Occipital lobe (tissue), 2 donors: Measurements from ENCODE around the gene GGTA1. TPM values are rescaled to one million over a fixed set of nuclear protein-coding genes. Genes with fewer than 3 reads are reported as not detected.

Experiments
- DNase-seq: peaks from one replicate; lab custom pipeline; 2025; lab: John Stamatoyannopoulos, UW
- total RNA-seq: library from RNA; depleted of rRNA; stranded (reverse); fragments of >200 nt; gene quantifications from one replicate; pipeline ENCODE4 v1.2.3, GENCODE V29; 2014

The GGTA1 gene
- total RNA-seq, 1 donor from 2014 or later, result 2.3 TPM

DNA sequence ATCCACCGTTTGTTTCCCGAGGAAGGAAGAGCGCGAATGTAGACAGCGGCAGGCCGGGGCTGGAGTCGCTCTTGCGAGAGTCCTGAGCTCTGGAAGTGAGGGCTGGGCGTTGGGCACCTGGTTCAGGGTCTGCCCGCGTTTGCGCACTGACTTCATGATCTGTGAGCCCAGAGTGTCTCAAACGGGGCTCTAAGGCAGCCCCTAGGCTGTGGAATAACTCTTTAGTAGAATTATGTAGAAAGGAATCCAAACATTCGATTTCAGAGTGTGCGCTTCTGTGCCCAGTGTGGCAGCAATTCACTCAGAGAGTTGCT is 478 bp upstream of the GGTA1 start:
- no peak for DNase-seq

DNA sequence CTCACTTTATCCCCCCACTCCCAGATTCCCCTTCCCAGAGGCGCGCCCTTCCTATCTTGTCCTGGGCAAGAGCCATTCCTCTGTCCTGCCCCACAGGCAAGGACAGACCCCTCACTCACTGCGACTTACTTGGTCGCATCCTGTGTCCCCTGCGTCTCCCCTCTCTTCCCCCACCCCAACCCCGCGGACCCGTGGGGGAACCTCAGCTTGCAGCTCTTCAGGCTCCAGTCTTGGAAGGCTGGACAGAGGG is 542 bp downstream of the GGTA1 start:
- DNase-seq, result no peak

DNA sequence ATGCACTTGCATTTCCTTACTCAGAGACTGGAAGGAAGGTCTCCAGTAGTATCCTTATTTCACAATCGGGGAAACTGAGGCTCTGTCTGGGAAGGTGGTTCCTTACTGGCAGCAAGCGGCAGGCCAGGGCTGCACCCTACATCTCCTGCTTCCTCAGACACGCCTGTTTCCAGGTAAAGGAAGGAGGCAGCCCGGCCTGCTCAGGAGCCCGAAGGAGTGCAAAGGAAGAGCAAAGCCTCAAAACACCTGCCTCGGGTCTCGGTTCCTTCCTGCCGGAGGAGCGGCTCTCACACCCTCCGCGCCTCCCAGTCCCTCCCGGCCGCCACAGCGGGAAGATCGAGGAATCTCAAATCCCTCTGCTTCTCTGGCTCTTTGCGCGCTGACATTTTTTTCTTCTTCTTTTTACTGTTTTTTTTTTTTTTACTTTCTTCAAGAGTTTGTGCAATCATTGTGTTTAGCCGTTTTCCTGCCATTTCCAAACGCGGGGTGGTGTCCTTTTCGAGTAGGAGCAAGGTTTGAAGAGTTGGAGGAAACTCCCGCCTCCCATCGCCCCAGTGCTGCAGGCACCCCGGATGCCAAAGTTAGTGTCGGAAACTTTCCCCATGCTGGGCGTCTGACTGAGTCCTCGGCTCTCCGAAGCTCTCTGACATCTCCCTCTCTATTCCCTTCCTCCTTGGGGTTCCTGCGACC is 1.0 kb downstream of the GGTA1 start:
- DNase-seq, result peak; percentile 19

DNA sequence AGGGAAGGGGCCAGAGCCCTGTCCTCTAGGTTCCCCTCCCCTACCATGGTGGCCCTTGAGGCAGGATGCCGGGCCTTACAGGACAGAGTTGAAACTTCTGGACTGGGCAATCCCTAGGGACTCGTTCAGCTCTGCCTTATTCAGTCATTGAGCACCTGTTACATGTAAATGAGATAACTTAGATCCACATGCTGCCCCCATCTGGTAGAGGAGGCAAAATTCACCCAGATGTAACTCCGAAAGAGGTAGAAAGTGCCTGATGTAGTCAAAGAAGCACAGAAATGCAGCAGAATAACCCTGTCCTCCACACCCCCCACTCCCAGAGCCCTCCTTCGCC is 1.5 kb downstream of the GGTA1 start:
- DNase-seq, result no peak

DNA sequence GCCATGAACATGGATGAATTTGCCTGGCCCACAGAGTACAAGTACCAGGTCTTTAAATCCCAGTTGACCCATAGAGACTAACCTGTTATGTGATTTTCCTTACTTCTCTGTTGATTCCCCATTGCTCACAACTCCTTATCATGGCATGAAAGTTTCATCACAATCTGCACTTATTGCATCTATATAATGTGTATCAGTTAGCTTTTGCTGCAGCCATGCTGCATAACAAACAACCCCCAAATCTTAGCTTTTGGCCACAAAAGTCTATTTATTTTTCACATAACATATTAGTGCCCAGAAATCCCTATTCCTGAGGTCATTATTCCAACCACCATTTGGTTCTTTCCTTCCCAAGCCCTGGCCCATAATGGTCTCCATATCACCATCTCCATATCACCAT is 3.7 kb downstream of the GGTA1 start:
- no peak for DNase-seq

DNA sequence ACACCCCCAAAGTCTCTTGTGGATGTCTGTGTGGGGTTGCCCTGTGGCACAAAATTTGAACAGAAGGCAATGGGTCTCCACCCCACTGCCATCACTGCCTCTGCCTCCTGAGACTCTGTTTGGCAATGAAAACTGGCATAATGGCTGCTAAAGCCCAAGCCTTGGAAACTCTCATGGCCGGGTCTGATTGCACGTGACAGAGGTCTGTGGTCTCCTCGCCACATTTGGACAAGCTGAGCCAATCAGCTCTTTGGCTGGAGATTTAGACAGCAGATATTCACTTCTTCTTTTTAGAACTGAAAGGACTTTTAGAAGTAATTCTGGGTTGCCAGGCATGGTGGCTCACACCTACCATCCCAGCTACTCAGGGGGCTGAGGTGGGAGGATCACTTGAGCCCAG is 5.5 kb downstream of the GGTA1 start:
- no peak for DNase-seq

DNA sequence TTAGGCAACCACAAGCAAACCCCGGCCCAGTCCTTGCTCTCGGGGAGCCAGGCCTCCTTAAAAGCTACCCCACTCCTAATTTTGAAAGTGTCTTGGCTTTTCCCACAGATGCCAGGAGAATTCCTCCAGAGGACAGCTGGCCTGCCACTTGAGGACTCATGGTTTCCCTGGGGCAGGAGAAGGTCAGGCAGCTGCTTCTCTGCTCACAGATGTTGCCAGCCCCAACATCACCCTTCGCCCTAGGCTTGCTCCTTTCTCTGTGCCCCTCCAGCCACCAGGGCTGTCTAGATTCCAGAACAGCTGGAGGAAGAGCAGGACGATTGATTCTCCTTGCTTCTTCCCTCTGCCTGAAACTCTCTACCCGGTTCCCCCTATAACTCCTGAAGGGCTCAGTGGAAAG is 8.5 kb downstream of the GGTA1 start:
- no peak for DNase-seq

DNA sequence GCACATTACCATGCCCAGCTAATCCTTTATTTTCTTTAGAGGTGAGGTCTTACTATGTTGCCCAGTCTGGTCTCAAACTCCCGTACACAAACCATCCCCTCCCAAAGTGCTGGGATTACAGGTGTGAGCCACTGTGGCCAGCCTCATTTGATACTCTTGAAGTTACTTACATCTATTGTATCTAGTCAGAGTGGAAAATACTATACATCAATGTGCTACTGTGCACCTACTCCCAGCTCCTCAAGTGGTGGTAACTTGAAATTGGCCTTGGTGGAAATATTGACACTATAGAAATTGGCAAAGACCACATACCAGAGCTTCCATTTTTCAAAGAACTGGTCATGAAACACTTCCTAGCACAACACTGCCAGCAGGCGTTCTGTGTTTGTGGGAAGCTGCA is 10.3 kb downstream of the GGTA1 start:
- no peak for DNase-seq

DNA sequence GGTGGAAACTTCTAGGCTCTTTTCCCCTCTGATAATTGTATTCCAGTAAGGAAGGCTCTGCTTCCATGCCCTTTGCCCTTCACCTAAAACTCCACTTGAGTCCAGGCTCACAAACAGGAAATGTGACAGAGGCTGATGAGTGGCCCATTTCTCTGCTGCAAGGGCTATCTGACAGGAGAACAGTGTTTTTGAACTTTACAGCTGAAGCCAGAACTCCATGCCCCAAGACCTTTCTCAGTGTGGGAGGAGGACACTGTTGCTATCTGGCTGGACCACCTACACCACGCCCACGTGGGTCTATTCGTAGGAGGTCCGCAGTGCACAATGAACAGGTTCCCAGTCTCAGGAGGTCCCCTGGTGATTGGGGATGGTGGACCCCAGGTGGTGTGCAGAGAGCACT is 13.6 kb downstream of the GGTA1 start:
- DNase-seq, result no peak

DNA sequence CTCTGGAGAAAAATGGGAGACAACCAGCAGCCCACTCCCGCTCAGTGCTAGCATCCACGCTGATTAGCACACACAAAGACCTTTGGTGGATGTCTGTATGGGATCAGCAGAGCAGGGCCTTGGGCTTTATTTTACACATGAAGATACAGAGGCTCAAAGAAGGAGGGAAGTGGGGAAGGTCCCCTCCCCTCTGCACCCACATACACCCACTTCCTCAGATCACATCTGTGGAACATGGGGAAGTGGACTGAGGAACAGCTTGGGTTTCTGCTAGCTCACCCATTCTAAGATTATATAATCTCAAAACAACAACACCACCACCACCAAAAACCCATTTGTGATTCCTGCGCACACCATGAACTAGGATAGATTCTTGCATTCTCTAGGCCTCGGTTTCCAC is 14.0 kb downstream of the GGTA1 start:
- DNase-seq, result no peak

DNA sequence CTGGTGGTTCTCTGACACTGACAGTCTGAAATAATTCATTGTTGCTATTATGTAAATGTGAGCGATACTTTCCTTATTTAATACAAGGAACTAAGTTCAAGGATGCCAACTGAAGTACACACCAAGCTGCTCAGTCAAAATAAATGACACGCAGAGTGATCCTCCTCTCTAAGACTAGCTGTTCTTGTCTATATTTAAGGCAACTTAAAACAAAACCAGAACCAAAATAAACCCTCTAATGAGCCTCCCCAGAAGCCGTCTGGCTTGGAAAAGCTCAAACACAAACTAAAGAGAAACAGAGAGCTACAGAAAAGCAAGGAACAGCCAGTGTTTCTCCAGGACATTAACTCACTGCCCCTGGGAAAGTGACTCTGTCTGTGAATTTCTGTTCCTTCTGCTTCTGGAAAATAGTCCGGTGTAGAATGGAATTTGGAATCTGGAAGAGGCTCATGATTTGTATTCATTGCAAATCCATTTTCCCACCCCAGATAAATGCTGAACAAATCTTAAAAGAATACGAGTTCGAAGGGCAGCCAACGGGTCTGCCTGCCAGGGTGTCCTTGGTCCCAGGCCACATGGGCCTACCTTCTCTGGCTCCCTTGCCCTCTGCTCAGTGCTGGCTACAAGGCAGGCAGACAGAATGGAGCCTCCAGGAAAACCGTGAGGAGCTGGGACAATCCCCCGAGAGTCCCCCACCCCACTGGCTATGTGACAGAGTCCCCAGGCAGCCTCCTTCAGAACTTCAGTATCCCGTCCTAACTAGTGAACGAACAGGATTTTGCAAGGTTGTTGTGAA is 14.8 kb downstream of the GGTA1 start:
- DNase-seq, result no peak

DNA sequence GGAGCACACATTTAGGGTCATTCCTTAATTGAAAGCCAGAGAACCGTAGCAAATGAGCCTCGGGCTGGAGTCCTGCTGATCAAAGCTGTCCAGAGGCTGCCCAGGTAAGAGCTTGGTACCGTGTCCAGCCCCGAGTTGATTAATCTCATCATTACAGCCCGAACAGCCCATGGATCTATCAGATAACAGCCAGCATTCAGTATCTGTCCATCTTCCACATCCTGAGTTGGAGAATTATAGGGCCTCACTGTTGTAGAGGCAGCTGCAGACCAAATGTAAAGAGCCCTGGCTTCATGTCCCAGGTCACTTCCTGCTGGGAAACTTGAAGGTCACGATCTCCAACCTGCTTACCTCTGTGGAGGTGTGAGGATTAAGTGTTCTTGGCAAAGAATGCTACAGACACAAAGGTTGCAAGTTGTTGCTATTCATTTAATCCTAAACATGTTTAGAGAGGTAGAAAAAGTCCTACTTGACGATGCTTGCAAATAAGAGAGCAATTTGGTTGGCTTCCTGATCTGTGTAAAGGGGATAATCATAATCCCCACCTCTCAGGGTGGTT is 16.1 kb downstream of the GGTA1 start:
- DNase-seq, result no peak

DNA sequence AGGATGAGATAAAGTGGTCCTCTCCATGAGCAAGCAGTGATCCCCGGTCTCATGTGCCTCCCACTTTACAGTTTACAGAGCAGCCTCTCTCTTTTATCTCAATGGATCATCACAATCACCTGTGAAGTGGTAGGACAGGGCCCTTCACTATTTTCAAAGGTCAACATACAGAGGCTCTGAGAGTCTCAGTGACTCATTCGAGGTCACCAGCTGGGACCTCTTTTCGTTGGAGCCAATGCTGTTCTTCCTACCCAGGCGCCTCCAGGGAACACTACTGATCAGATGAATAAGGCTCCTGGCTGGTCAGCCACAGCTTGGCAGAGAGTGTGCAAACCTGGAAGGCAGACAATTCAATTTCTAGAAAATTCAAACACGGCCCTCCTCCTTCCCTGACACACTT is 16.6 kb downstream of the GGTA1 start:
- no peak for DNase-seq

DNA sequence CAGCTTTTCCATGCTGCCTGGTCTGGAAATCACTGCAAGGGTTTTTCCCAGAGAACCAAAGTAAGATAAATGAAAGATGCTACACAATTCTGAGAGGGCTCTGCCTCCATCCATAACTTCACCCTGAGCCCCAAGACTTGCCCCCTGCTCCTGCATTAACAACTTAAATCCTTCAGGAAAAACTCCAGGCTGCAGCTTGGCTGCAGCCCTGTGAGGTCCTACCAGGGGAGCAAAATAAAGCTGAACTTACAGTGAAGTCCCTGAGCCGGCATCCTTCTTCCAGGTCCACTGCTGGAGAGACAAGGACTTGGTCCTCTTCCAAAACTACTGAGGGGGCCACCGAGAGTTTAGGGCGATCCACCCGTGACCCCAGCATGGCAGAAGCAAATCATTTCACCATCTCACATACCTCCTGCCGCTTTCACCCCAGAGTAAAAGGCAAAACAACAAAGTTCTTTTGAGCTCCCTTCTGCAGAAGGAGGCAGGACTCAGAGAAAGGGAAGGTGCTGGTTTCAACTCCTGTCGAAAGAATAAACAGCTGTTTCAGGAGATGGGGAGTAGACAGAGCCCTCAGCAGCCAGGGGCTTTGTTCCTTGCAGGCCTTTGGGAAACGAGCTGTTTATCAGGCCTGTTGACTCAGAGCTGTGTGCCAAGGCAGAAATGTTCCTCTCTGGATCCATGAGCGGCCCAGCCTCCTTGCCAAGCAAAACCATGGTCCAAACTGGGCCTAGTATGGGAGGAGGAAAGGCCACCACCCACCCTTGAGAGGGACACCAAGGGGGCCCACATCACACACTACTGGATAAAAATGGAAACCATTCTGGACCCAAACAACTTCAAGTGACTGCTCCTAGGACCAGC is 20.6 kb downstream of the GGTA1 start:
- DNase-seq, result no peak

DNA sequence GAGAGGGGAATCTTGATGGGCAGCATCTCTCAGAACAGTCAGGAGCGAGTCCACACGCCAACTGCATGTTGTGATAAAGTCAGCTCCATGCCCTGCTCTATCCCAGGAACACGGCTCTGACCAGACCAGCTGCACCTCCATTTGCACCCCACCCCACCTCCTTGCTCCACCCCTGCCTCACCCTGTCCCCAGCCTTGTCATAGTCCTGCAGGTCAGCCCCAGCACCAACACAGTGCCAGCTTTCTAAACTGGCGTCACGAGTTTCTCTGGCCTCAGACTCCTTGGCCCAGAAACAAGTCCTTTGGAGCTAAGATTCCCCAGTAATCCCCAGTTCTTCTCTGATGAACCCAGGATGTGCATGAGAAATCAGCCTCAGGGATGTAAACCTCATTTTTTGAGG is 23.5 kb downstream of the GGTA1 start:
- DNase-seq, result no peak

DNA sequence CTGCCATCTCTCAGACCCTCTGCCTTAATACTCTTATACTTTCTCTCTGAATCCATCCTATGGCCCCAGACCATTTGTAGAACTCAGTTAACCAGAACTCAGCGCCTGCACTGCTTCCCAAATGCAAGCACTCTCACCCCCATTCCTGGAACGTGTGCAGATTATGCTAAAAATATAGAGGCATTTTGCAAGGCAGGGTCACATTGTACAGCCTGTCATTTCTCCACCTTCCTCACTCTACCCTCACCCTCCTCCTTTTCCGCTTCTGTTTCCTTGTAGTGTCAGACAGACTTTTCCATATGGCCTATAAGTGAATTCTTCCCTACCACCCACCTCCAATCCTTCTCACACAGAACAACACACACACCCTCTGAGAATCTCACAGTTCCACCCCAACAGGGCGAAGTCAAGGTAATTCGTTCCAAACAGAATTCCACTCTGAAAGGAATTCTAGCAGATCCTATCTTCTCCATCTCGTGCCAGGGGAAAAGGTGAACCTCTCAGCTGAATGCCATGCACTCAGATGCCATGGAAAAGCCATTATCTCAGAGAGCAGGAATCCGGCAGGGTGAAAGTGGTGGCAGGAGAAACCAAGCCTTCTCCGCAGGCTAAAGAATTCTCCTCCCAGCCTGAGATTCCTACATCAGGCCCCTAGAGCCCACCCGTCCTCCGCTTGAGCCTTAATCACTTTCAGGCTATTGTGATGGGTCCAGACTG is 25.3 kb downstream of the GGTA1 start:
- DNase-seq, result no peak

DNA sequence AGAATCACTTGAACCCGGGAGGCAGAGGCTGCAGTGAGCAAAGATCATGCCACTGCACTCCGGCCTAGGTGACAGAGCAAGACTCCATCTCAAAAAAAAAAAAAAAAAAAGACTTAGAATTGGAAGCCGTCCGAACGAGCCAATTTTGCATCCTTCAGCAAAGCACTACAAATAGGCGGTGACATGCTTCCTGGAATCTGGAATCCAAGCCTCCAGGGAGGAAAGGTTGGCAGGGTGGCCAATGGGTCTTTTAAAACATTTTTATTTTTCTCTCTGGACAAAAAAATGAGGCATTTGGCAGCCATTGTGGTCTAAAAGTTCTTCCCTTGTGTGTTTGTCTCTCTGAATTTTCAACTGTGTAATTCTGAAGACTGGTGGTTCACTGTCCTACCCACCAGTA is 26.4 kb downstream of the GGTA1 start:
- DNase-seq, result no peak

DNA sequence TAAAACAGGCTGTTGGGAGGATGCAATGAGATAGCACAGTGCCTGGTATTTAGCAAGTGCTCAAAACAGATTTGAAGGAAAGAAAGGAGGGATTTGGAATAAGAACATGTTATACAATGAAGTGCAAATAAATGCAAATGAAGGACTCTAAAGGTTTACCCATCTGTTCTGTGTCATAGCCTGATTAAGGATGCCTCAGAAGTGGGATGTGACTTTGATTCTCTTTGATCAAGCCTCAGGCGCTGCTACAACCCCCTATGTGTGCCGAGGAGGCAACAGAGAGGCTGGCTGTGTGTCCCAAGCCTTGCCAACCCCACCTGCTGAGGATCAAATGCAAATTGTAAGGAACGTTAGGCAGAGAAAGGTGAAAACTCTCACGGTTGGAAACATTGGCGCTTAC is 27.2 kb downstream of the GGTA1 start:
- no peak for DNase-seq

DNA sequence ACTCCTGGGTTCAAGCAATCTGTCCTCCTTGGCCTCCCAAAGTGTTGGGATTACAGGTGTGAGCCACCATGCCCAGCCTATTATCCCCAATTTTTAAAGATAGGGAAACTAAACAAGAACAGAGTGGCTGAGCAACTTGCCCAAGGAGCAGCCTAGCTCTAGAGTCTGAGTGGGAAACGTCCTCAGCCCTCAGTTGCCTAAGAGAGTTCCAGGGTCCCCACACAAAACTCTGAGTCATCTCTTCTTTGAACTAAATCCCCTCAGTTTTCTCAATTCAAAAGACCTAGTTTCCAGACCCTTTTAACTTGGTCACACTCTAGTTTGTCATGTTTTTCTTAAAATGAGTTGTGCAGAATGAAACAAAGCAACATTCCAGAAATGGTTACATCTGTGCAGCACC is 33.5 kb downstream of the GGTA1 start:
- DNase-seq, result no peak

DNA sequence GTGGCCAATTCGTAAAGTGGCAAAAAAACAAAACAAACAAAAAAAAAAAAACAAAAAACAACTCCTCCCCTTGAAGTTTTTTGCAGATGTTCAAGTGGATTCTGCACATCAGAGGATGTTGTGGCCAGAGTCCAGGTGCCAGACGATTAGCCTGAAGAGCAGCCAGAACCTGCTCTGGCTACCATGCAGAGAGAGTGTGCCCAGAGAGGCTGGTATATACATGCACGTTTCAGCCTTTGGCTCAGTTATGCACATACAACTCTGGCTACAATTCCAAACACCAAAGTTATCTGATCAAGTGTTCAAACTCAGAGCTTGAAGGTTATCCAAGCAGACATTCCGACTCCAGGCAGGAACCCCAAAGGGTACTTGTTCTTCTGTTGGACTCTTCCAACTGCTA is 34.7 kb downstream of the GGTA1 start:
- no peak for DNase-seq

DNA sequence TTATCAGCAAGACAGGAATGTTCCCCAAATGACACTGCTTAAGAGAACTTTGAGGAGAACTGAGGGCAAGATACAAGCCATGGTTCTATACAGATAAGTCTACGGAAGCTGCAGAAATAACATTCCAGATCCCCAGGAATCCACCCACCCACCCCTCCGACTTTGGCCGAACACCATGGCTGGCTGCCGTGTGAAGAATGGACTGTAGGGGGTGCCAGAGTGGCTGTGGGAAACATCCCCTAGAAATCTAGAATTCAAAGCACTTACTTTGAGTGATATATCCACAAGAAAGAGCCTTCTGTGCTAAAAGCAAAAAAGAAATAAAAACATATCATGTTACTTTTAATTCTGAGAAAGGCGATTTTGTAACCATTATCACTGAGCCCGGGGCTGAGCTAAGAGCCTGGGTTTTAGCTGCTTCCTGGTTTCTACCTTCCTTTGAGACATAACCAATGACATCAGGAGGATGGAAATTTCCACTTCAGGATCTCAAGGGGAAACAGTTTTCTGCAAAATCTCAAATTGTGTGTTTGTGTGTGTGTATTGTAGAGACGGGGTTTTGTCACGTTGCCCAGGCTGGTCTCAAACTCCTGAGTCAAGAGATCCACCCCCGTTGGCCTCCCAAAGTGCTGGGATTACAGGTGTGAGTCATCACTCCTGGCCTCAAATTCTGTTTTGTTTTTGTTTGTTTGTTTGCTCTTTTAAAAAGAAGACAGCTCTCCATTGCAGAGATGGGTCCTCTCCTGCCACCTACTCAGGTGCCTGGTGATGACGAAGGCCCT is 36.4 kb downstream of the GGTA1 start:
- DNase-seq, result no peak
